SK-N-SH (cell line): ENCODE results near the gene CNOT4.

ENCODE experiments used
- FOXM1 ChIP-seq: IDR thresholded peaks from 2 replicates; pipeline ENCODE4 v1.4.0; 2012; ENCODE audit warnings: low read depth, mild to moderate bottlenecking
- GABPA ChIP-seq: IDR thresholded peaks from 2 replicates; pipeline ENCODE4 v1.4.0; 2012; ENCODE audit warnings: low read depth, mild to moderate bottlenecking
- TF ChIP-seq, protein P1 (sequence below): fragments of 200-600 bp; sonication (generic); IDR thresholded peaks from 2 replicates; pipeline ENCODE4 v1.6.1; 2017; ENCODE audit warnings: antibody characterized with exemption, mild to moderate bottlenecking, moderate library complexity

DNA sequence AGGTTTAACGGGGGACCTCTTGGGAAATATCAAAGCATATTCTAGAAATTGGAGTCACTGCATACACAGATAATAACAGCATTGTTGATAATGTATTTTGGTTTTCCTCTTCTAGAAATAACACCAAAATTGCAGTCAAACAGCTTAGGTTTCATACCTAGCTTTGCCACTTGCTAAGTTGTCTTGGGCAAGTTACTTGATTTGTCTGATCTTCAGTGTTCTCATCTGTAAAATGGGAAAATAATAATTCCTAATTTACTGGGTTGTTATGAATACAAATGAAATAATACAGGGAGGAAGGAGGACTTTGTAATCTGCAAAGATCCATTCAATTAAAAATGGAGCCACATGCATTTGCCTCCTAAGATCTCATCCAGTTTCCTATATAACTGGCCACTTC lies 27.6 kb upstream of the CNOT4 start:
- no peak for TF ChIP-seq FOXM1
- TF ChIP-seq, protein P1, sequence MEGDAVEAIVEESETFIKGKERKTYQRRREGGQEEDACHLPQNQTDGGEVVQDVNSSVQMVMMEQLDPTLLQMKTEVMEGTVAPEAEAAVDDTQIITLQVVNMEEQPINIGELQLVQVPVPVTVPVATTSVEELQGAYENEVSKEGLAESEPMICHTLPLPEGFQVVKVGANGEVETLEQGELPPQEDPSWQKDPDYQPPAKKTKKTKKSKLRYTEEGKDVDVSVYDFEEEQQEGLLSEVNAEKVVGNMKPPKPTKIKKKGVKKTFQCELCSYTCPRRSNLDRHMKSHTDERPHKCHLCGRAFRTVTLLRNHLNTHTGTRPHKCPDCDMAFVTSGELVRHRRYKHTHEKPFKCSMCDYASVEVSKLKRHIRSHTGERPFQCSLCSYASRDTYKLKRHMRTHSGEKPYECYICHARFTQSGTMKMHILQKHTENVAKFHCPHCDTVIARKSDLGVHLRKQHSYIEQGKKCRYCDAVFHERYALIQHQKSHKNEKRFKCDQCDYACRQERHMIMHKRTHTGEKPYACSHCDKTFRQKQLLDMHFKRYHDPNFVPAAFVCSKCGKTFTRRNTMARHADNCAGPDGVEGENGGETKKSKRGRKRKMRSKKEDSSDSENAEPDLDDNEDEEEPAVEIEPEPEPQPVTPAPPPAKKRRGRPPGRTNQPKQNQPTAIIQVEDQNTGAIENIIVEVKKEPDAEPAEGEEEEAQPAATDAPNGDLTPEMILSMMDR, result no peak
- TF ChIP-seq GABPA, result no peak
